A549 (cell line): ENCODE results near the gene ADD2. TPM values are rescaled to one million over a fixed set of nuclear protein-coding genes. Genes with fewer than 3 reads are reported as not detected.

ENCODE experiments used
- ATAC-seq, 2 experiments: fragments of 200-7000 bp in 1 of 2; fragments of >200 bp in 1 of 2; cut with Nextera tagmentation in 1 of 2; cut with Tn5 transposase in 1 of 2; 3 replicates each; pipeline versions ENCODE4 v1.8.0 to v1.9.1; 2018 to 2020; ENCODE audit warnings: mild to moderate bottlenecking in 1 of 2, moderate library complexity in 1 of 2
- CTCF ChIA-PET: fragments of 300-600 bp; sonication (Branson Sonifier 250); formaldehyde crosslinking; extraction: SDS; loops from one replicate; lab custom pipeline; 2021; ENCODE audit warnings: antibody characterized with exemption, inconsistent platforms; lab: Yijun Ruan, JAX
- POLR2A ChIA-PET: fragments of 350-600 bp; formaldehyde crosslinking; extraction: SDS; loops from one replicate; lab custom pipeline; 2021; ENCODE audit warnings: antibody characterized with exemption, inconsistent platforms; lab: Yijun Ruan, JAX
- DNase-seq, 2 experiments: peaks; one replicate each; pipeline versions ENCODE4 v3.0.0 to v3.0.0-alpha.2; 2011 to 2016; ENCODE audit warnings: low read depth in 1 of 2, low spot score in 1 of 2
- FAIRE-seq: peaks from 2 replicates; lab custom pipeline; 2011; peaks lifted over from hg19 to GRCh38; lab: Jason Lieb, UNC
- H3K27ac ChIP-seq, 2 experiments: fragments of >200 bp; sonication (Bioruptor Twin); formaldehyde crosslinking; 3 replicates each; pipeline ENCODE4 v1.5.1; 2016 to 2017
- H3K4me1 ChIP-seq: fragments of >200 bp; sonication (Bioruptor Twin); formaldehyde crosslinking; 3 replicates; pipeline ENCODE4 v1.6.1; 2016
- H3K4me2 ChIP-seq: fragments of >200 bp; sonication (Bioruptor Twin); formaldehyde crosslinking; 3 replicates; pipeline ENCODE4 v1.6.1; 2016
- H3K4me3 ChIP-seq: fragments of >200 bp; sonication (Bioruptor Twin); formaldehyde crosslinking; 3 replicates; pipeline ENCODE4 v1.5.1; 2016
- H3K9me3 ChIP-seq: fragments of >200 bp; sonication (Bioruptor Twin); formaldehyde crosslinking; 3 replicates; pipeline ENCODE4 v1.6.1; 2016
- ATOH8 ChIP-seq: fragments of 250-450 bp; sonication (Bioruptor Pico); IDR thresholded peaks from 2 replicates; pipeline ENCODE4 v1.5.0; 2020; ENCODE audit warnings: low read depth, mild to moderate bottlenecking, moderate library complexity
- CHD2 ChIP-seq: fragments of 150-350 bp; IDR thresholded peaks from 2 replicates; pipeline ENCODE4 v1.6.1; 2014; ENCODE audit warnings: low read length; ENCODE audit not compliant: partially characterized antibody
- CTCF ChIP-seq: fragments of >200 bp; sonication (Bioruptor Twin); formaldehyde crosslinking; IDR thresholded peaks from 3 replicates; pipeline ENCODE4 v1.5.1; 2016
- FOXS1 ChIP-seq: fragments of 250-450 bp; sonication (Bioruptor Pico); IDR thresholded peaks from 2 replicates; pipeline ENCODE4 v1.5.0; 2020; ENCODE audit warnings: mild to moderate bottlenecking, moderate library complexity
- HMGXB4 ChIP-seq: fragments of 250-450 bp; sonication (Bioruptor Pico); IDR thresholded peaks from 2 replicates; pipeline ENCODE4 v1.5.0; 2021; ENCODE audit warnings: mild to moderate bottlenecking, moderate library complexity, borderline replicate concordance
- HOXB13 ChIP-seq: fragments of 250-450 bp; sonication (Bioruptor Pico); IDR thresholded peaks from 2 replicates; pipeline ENCODE4 v1.5.0; 2020; ENCODE audit warnings: low read depth, mild to moderate bottlenecking, moderate library complexity
- HOXB5 ChIP-seq: fragments of 250-450 bp; sonication (Bioruptor Pico); IDR thresholded peaks from 2 replicates; pipeline ENCODE4 v1.5.0; 2020; ENCODE audit warnings: mild to moderate bottlenecking, moderate library complexity
- MAX ChIP-seq: IDR thresholded peaks from 2 replicates; pipeline ENCODE4 v1.6.1; 2012
- NFE2L2 ChIP-seq: fragments of 150-350 bp; conservative IDR thresholded peaks from 2 replicates; pipeline ENCODE4 v1.6.1; 2014; ENCODE audit warnings: low read length
- POLR2A ChIP-seq: IDR thresholded peaks from 2 replicates; pipeline ENCODE4 v1.6.1; 2012; ENCODE audit warnings: mild to moderate bottlenecking, low read length
- REST ChIP-seq: fragments of 200-600 bp; sonication (generic); IDR thresholded peaks from 2 replicates; pipeline ENCODE4 v1.6.1; 2016; ENCODE audit warnings: antibody characterized with exemption, mild to moderate bottlenecking, moderate library complexity
- RFX5 ChIP-seq: fragments of 450-650 bp; IDR thresholded peaks from 2 replicates; pipeline ENCODE4 v1.7.1; 2014; ENCODE audit warnings: antibody characterized with exemption, mild to moderate bottlenecking, moderate library complexity
- RNF2 ChIP-seq: fragments of 200-600 bp; sonication (generic); IDR thresholded peaks from 2 replicates; pipeline ENCODE4 v1.6.1; 2016; ENCODE audit warnings: low read depth, mild to moderate bottlenecking, antibody characterized with exemption, moderate library complexity, borderline replicate concordance
- WGBS: methylation state at CpG from one replicate; pipeline ENCODE4 v1.1.6; 2017; ENCODE audit errors: missing lambda C conversion rate; 5-methylcytosine and 5-hydroxymethylcytosine counted together
- polyA plus RNA-seq, 4 experiments: library from polyadenylated mRNA; depleted of rRNA in 3 of 4; stranded (reverse); fragments of >200 nt; fragmentation: RNase III in 1 of 4; extraction: RNeasy Plus Mini Kit Qiagen cat#74134 plus additional on column Dnase treatment in 1 of 4; gene quantifications; 2 replicates in 3 of 4; 3 replicates in 1 of 4; pipeline ENCODE4 v1.2.3, GENCODE V29; 2011 to 2017
- TF ChIP-seq, protein P1 (sequence below): IDR thresholded peaks from 2 replicates; pipeline ENCODE4 v1.6.1; 2012
- TF ChIP-seq, protein P2 (sequence below): IDR thresholded peaks from 2 replicates; pipeline ENCODE4 v1.6.1; 2012; ENCODE audit warnings: low read depth, borderline replicate concordance

Gene ADD2
- polyA plus RNA-seq, 2 of the 4 experiments (the other 2 are of a cell fraction), result 18.0 to 25.5 TPM

DNA sequence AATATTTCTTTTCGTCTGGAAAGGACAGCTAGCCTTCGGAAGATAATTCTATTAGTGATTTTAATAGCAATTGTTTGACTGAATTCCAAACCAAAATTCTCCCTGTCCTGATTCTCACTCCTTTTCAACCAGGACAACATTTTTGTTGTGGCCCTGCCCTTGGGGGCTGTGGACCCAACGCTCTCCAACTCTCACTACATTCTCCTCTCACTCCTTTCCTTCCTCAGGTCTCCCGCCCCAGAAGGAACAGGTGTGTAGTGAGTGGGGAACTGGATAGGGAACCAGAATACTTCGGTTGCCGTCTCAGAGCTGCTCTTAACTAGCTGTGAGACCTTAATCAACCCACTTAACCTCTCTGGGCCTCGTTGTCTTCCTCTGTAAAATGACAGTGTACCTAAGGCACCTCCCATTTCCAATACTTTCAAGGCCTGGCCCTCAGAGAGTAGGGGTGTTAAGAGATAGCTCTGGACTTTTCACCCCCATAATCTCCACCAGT lies 638 bp upstream of the ADD2 start:
- Histone ChIP-seq H3K4me2 (peak overlapping the region; percentile 91), H3K4me3 (peak overlapping the region; percentile 68), H3K27ac (peak overlapping the region; percentile 77 to 92), H3K4me1 (peaks cover 11% of the 10 kb centered on the region), H3K9me3 (no peaks in the 10 kb centered on the region)
- POLR2A ChIA-PET, result interaction anchor here (0.6 to 1.5 kb wide), 9 partner anchors 9 to 475 kb away, joined by 3 to 7 read pairs (median 4); partner anchors contain the start of gene SNRPG
- DNase-seq (no peak), FAIRE-seq (no peak), ATAC-seq (no peak)
- WGBS, result 53% methylated on average over 7 of the region's 7 CpGs
- TF ChIP-seq FOXS1 (no peak), HOXB13 (no peak), HOXB5 (CRISPR knock-in tag) (no peak), RNF2 (no peak), CTCF (no peak), RFX5 (peak; percentile 29; the same call in 1 of the 2 replicates), CHD2 (no peak)
- CTCF ChIA-PET, result interaction anchor here (0.6 to 4.1 kb wide), 45 partner anchors 8 to 480 kb away, joined by 3 to 46 read pairs (median 5); partner anchors contain the start of genes FAM136A and FIGLA

DNA sequence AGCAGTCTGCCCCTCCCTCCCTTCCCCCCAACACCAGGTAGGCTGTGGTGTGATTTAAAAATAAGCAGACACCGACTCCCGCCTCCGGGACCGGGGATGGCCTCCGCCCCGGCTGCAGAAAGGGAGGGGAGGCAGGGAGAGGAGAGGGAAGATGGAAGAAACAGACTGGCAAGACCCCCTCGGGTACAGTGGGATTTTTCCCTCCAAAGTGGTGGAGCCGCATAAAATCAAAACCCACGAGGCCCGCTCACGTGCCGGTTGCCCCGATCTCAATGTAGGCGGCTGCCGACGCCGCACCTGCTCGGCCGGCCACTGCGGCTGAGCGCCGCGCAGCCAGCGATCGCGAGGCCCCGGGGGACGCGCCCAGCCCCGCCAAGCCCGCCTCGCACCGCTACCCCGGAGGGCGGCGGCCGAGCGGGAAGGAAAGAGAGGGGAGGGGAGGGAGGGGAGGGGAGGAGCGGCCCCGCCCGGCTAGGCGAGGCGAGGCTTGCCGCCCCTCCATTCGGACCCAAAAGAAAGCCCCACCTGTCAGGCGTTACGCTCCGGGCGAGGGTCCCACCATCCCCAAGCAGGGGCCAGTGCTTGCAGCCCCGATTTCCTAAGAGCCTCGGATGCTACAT lies 811 bp downstream of the ADD2 start:
- POLR2A ChIA-PET, result interaction anchor here (1.5 kb wide), 1 partner anchor 80 kb away, joined by 6 read pairs; no protein-coding TSS in a partner anchor
- peak overlapping the region; percentile 91 for H3K4me2 ChIP-seq
- peak overlapping the region; percentile 77 to 92 for H3K27ac ChIP-seq
- H3K9me3 ChIP-seq, result no peaks in the 10 kb centered on the region
- CTCF ChIA-PET, result interaction anchor here (0.7 to 4.1 kb wide), 28 partner anchors 9 to 465 kb away, joined by 3 to 46 read pairs (median 5); partner anchors contain the start of genes FAM136A and FIGLA
- peaks cover 11% of the 10 kb centered on the region for H3K4me1 ChIP-seq
- TF ChIP-seq HMGXB4 (CRISPR knock-in tag) (no peak), REST (no peak), MAX (peak; percentile 78), RNF2 (no peak), NFE2L2 (no peak), ATOH8 (CRISPR knock-in tag) (peak; percentile 59; the same call in 1 of the 2 replicates), POLR2A (peak; percentile 32)
- TF ChIP-seq, protein P1, sequence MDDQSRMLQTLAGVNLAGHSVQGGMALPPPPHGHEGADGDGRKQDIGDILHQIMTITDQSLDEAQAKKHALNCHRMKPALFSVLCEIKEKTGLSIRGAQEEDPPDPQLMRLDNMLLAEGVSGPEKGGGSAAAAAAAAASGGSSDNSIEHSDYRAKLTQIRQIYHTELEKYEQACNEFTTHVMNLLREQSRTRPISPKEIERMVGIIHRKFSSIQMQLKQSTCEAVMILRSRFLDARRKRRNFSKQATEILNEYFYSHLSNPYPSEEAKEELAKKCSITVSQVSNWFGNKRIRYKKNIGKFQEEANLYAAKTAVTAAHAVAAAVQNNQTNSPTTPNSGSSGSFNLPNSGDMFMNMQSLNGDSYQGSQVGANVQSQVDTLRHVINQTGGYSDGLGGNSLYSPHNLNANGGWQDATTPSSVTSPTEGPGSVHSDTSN, result no peak
- TF ChIP-seq, protein P2, sequence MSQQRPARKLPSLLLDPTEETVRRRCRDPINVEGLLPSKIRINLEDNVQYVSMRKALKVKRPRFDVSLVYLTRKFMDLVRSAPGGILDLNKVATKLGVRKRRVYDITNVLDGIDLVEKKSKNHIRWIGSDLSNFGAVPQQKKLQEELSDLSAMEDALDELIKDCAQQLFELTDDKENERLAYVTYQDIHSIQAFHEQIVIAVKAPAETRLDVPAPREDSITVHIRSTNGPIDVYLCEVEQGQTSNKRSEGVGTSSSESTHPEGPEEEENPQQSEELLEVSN, result peak; percentile 86
- TF ChIP-seq, all 56 proteins: peak for 4
- peak overlapping the region; percentile 68 for H3K4me3 ChIP-seq
- 0% methylated on average over 25 of the region's 51 CpGs for WGBS
- FAIRE-seq, result no peak
- peak; percentile 67 to 79 for ATAC-seq
- peak; percentile 42 to 45 for DNase-seq
